GM19463 (cell line): Measurements from ENCODE around the gene C2orf80.
"Not testable (repeated sequence)": the region's sequence is repeated elsewhere in the genome, so short reads cannot be mapped to it uniquely, and the experiment has no call there.

Source experiments
- ATAC-seq: cut with Tn5 transposase; IDR thresholded peaks from one replicate; pipeline ENCODE4 v1.9.1; 2021; ENCODE audit warnings: mild to moderate bottlenecking, moderate library complexity; ENCODE audit not compliant: unreplicated experiment

The C2orf80 gene

DNA sequence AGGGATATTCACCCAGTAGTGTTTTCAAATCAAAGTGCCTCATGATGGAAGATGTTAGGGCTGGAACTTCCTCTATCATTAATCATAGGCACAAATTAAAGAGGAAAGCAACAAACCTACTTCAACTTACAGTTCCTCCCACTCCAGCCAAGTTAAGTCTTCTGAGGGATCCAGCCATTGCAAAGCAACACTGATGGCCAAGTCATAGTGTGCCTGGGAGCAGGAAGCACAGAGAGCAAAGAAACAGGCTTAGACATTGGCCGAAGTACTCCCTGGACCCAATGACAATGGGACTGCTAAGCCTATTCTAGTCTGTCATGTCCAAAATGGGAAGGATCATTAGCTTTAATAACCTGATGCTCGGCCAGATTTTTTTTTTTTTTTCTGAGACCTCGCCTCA is 7.0 kb downstream of the C2orf80 start:
- no peak for ATAC-seq

DNA sequence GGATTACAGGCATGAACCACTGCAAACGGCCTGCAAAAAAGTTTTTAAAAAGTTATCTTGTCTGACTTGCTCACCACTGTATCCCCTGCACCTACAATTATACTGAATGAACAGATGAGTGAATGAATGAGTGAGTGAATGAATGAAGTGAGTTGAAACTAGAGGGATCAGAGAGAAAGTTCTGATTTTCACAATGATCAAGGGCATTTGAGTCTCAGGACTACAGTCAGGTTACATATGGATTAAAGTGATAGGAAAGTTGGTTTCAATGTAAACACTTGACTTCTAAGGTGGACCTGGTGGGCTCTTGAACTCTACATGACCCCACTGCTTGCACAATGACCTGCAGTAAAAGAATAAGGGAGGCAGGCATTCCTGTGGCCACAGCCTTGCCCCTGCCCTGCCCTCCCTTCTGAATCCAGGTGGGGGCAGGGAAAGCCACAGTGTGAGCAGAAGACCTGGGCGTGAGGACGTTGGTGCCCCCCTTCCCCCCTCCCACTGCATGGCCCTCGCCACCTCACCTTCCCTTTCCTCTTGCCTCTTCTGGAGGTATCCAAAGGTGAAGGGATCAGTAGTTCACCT is 10.7 kb downstream of the C2orf80 start:
- no peak for ATAC-seq

GRCh38 chr2:208175840-208176153 is 14.0 kb downstream of the C2orf80 start:
- ATAC-seq: no peak

DNA sequence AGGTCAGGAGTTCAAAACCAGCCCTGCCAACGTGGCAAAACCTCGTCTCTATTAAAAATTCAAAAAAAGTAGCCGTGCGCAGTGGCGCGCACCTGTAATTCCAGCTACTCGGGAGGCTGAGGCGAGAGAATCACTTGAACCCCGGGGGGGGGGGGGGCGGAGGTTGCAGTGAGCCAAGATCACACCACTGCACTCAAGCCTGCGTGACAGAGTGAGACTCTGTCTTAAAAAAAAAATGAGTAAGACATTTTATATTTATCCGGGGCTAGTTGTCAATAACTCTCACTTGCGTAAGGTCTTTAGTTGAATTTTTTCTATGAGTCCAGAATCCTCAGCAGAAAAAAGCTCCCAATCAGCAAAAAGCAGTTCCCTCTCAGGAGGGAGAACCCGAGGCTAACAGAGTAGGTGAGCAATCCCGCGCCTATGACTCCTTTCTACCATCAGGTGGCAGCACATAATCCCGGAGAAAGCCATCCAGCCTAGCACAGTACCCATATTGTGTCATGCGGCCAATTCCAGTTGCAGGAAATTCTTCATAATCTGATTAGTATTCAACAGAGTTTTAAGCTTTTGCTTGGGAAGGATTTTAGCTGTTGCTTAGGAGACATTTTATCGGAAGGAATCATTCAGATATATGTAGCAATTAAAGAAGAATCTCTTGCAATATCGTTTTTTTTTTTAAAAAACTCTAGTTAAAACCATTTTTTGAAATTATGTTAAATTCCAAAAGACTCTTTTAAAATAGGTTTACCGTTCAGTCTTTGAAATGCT is 14.6 kb downstream of the C2orf80 start:
- ATAC-seq: peak; percentile 99

GRCh38 chr2:208174144-208174543 is 15.7 kb downstream of the C2orf80 start:
- no peak for ATAC-seq

DNA sequence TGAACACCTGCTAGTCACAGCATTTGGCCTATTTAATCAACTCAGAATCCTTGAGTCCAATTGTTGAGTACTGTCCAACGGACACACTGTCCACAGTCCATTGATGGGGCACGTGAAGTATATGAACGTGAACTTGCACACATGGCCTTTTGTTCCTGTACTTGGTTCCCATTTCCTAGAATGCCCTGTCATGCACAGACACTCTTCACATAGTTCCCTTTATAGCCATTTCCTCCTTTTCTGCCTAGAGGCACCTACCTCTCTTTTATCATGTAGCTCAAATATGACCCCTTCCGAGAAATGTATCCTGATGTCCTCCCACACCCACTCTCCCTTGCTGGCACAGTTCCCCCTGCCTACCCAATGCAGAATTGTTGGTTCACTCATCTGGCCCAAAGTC is 17.7 kb downstream of the C2orf80 start:
- ATAC-seq: no peak

GRCh38 chr2:208164951-208165755 is 24.7 kb downstream of the C2orf80 start:
- ATAC-seq: no peak

GRCh38 chr2:208163489-208163888 is 26.3 kb downstream of the C2orf80 start, which contains the start of gene CRYGA:
TSS of gene CRYGA (minus strand) at chr2:208163589. CDS start at chr2:208163556, 33 bp downstream.
- ATAC-seq: no peak

- no peak for ATAC-seq
These were observed 33.4 kb downstream of the C2orf80 start for GRCh38 chr2:208156439-208156838.

GRCh38 chr2:208153156-208153555 is 36.7 kb downstream of the C2orf80 start:
- ATAC-seq: no peak

DNA sequence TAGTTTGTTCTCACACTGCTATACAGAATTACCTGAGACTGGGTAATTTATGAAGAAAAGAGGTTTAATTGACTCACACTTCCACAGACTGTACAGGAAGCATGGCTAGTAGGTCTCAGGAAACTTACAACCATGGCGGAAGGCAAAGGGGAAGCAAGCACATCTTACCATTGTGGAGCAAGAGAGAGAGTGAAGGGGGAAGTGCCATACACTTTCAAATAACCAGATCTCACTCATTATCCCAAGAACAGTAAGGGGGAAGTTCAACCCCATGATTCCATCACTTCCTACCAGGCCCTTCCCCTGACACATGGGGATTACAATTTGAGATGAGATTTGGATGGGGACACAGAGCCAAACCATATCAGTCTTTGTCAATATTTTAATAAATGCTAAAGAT is 38.9 kb downstream of the C2orf80 start:
- no peak for ATAC-seq

DNA sequence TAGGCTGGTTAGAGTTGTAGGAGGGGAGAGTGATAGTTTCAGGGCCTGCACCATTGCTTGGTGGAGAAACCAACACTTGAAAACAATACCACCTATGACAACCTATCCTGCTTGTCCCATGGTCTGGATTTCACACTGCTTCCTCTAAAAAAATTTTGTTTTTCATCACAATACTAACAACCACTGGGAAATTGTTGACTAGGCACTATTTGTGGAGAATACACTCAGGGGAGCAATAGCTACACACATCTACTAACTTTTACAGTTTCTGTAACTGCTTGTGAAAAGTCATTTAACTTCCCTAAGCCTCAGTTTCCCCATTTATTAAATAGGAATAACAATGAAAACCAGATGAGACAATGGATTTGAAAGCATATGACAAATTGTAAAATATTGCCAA is 39.7 kb downstream of the C2orf80 start:
- ATAC-seq: no peak

DNA sequence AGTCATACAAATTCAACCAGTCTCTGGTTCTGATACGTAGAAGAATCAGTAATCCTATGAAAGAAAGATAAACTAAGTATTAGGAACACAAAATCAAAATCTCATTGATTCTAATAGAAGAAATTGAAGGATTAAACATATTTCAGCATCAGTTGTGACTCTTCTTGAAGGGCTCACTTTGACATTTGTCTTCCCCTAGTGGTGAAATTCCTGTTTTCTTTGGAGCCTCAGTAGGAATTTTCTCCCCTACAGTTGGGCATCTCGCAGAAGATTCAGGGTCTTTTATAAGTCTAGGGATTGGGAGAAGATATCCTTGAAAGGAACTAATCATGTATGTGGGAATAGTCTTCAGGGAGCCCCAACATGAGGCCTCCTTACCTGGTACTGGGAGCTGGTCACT is 41.0 kb downstream of the C2orf80 start:
- no peak for ATAC-seq

GRCh38 chr2:208147759-208148158 is 42.1 kb downstream of the C2orf80 start:
- no peak for ATAC-seq

DNA sequence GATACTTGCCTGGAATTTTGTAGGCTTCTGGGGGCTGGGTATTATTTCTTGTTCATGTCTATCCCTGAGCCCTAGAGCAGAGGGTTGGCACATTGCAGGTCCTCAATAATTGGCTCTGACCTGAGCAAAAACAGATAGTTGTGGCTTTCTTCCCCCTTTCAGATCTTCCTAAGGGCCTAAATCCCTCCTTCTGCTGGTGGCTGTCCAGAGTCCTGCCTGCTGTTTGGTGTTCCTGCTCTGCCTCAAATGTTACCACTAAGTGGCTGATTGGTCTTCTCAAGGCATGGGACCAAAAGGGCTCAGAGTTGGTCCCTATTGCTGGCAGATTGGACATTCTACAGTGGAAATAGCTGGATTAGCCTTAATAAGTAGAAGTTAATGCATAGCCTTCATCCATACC is 42.8 kb downstream of the C2orf80 start:
- ATAC-seq: no peak

GRCh38 chr2:208146006-208146405 is 43.8 kb downstream of the C2orf80 start, which contains the start of gene CRYGB:
TSS of gene CRYGB (minus strand) at chr2:208146158. CDS start at chr2:208146120, 38 bp downstream.
- ATAC-seq: no peak

DNA sequence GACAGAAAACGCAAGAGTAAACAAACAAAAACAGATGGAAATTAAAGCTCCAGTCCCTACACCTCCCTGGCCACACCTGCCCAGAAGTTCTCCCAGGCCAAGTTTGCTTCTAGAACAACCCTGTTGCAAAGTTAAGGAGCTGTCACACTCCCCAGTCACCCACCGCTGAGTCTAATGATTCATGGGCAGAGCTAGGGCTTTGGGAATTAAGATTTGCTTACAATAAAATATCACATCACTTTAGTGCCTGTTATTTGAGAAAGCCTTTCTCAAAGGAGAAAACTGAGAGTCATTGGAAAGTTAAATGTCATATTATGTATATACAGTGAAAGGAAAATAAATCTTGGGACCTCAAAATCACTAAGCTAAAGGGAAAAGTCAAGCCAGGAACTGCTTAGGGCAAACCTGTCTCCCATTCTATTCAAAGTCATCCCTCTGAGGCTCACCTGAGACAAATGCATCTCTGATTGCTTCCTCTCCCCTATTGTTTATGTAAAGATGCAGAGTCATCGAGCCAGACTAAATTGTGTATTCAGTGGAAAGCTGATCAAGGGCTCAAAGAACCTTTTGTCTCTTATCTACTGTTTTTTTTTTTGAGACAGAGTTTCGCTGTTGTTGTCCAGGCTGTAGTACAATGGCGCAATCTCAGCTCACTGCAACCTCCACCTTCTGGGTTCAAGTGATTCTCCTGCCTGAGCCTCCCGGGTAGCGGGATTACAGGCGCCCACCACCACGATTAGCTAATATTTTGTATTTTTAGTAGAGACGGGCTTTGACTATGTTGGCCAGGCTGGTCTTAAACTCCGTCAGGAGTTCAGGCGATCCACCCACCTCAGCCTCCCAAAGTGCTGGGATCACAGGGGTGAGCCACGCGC is 46.7 kb downstream of the C2orf80 start:
- ATAC-seq: no peak

DNA sequence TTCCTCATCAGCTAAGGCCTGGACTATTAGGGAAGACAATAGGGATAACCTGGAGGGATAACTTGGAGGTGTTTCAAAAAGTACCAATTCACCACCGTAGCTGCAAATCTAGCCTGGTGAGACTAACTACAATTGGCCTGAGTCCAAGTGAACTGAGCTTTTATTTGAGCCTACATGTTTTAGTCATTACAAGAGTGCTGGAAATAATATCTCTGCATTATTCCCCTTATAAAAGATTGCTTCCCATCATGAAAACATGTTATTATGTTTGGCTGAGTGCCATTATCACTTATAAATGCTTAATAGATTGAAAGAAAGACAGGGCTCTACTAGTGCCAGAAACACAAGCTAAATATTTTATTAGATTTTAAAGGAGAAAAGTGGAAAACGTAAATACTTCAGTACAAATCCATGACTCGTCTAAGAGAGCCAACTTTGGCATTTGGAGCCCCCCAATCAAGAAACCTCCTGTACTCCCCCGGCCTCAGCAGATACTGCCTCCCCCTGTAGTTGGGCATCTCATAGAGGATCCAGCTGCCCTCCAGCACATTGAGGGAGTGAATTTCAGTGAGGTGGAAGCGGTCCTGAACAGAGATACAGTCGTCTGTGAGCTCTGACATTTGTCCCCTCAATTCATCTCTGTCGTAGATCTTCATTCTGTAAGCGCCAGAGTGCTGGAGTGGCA is 47.4 kb downstream of the C2orf80 start:
- ATAC-seq: no peak

GRCh38 chr2:208139447-208139846 is 50.4 kb downstream of the C2orf80 start:
- ATAC-seq: no peak

DNA sequence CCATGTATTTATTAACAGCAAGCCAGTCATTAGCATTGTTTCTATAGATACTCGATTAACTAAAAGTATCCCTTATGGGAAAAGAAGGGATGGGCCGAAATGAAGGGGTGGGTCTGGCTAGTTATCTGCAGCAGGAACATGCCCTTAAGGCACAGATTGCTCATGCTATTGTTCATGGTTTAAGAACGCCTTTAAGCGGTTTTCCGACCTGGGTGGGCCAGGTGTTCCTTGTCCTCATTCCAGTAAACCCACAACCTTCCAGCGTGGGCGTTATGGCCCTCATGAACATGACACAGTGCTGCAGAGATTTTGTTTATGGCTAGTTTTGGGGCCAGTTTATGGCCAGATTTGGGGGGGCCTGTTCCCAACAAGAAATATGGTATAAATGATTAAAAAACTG is 51.5 kb downstream of the C2orf80 start:
- ATAC-seq: not testable (repeated sequence)
